C4-2B (cell line): ENCODE data around the gene CTXND1.

Experiments
- ZFX ChIP-seq: fragments of 450-650 bp; IDR thresholded peaks from 2 replicates; pipeline ENCODE4 v1.6.1; 2017
- TF ChIP-seq, protein P1 (sequence below): fragments of 450-650 bp; conservative IDR thresholded peaks from 2 replicates; pipeline ENCODE4 v1.5.1; 2017; ENCODE audit warnings: mild to moderate bottlenecking

- TF ChIP-seq, protein P1, sequence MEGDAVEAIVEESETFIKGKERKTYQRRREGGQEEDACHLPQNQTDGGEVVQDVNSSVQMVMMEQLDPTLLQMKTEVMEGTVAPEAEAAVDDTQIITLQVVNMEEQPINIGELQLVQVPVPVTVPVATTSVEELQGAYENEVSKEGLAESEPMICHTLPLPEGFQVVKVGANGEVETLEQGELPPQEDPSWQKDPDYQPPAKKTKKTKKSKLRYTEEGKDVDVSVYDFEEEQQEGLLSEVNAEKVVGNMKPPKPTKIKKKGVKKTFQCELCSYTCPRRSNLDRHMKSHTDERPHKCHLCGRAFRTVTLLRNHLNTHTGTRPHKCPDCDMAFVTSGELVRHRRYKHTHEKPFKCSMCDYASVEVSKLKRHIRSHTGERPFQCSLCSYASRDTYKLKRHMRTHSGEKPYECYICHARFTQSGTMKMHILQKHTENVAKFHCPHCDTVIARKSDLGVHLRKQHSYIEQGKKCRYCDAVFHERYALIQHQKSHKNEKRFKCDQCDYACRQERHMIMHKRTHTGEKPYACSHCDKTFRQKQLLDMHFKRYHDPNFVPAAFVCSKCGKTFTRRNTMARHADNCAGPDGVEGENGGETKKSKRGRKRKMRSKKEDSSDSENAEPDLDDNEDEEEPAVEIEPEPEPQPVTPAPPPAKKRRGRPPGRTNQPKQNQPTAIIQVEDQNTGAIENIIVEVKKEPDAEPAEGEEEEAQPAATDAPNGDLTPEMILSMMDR = no peak
- no peak for TF ChIP-seq ZFX
These were observed at the start of gene CTXND1 for GRCh38 chr15:80252121-80252518.
